HL-60 (cell line): Measurements from ENCODE around the gene EIF4A3. TPM values are rescaled to one million over a fixed set of nuclear protein-coding genes. Genes with fewer than 3 reads are reported as not detected.

ENCODE experiments used
- DNase-seq, 2 experiments: peaks; one replicate each; pipeline ENCODE4 v3.0.0-alpha.2; 2010 to 2020; ENCODE audit warnings: low read depth in 1 of 2, low spot score in 1 of 2
- H3K27ac ChIP-seq: fragments of 250-450 bp; sonication (Bioruptor Pico); replicated peaks from 2 replicates; pipeline ENCODE4 v1.5.1; 2020; ENCODE audit warnings: mild to moderate bottlenecking, moderate library complexity
- H3K27me3 ChIP-seq: fragments of 250-450 bp; sonication (Bioruptor Pico); 2 replicates; pipeline ENCODE4 v1.5.1; 2021; ENCODE audit warnings: mild to moderate bottlenecking, moderate library complexity; ENCODE audit not compliant: insufficient read depth, poor library complexity, severe bottlenecking
- H3K4me3 ChIP-seq: replicated peaks from 2 replicates; pipeline ENCODE4 v1.5.1; 2011; ENCODE audit warnings: mild to moderate bottlenecking, control low read depth, low read length; ENCODE audit not compliant: insufficient read depth
- GABPA ChIP-seq: IDR thresholded peaks from 2 replicates; pipeline ENCODE4 v1.6.1; 2012; ENCODE audit warnings: low read depth
- POLR2AphosphoS5 ChIP-seq: IDR thresholded peaks from 2 replicates; pipeline ENCODE4 v1.6.1; 2012; ENCODE audit warnings: low read depth
- SPI1 ChIP-seq: IDR thresholded peaks from 2 replicates; pipeline ENCODE4 v1.6.1; 2012; ENCODE audit warnings: low read depth, mild to moderate bottlenecking, borderline replicate concordance
- microRNA-seq: library from miRNA; unstranded; fragments of <30 nt; microRNA quantifications from one replicate; pipeline ENCODE4, GENCODE V29; 2018
- TF ChIP-seq, protein P1 (sequence below): IDR thresholded peaks from 2 replicates; pipeline ENCODE4 v1.6.1; 2012; ENCODE audit warnings: low read depth; ENCODE audit not compliant: insufficient replicate concordance
- TF ChIP-seq, protein P2 (sequence below): IDR thresholded peaks from one replicate; pipeline ENCODE4 v1.5.1; 2011; ENCODE audit warnings: low read length, control low read depth, inconsistent platforms; ENCODE audit not compliant: insufficient read depth

The EIF4A3 gene

GRCh38 chr17:80084773-80085172, 62.2 kb downstream of the EIF4A3 start:
- no peaks in the 10 kb centered on the region for H3K27me3 ChIP-seq
- no peak overlapping the region for H3K27ac ChIP-seq
- H3K4me3 ChIP-seq = no peak overlapping the region
- DNase-seq = no peak
- TF ChIP-seq, protein P1, sequence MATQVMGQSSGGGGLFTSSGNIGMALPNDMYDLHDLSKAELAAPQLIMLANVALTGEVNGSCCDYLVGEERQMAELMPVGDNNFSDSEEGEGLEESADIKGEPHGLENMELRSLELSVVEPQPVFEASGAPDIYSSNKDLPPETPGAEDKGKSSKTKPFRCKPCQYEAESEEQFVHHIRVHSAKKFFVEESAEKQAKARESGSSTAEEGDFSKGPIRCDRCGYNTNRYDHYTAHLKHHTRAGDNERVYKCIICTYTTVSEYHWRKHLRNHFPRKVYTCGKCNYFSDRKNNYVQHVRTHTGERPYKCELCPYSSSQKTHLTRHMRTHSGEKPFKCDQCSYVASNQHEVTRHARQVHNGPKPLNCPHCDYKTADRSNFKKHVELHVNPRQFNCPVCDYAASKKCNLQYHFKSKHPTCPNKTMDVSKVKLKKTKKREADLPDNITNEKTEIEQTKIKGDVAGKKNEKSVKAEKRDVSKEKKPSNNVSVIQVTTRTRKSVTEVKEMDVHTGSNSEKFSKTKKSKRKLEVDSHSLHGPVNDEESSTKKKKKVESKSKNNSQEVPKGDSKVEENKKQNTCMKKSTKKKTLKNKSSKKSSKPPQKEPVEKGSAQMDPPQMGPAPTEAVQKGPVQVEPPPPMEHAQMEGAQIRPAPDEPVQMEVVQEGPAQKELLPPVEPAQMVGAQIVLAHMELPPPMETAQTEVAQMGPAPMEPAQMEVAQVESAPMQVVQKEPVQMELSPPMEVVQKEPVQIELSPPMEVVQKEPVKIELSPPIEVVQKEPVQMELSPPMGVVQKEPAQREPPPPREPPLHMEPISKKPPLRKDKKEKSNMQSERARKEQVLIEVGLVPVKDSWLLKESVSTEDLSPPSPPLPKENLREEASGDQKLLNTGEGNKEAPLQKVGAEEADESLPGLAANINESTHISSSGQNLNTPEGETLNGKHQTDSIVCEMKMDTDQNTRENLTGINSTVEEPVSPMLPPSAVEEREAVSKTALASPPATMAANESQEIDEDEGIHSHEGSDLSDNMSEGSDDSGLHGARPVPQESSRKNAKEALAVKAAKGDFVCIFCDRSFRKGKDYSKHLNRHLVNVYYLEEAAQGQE = no peak
- TF ChIP-seq, protein P2, sequence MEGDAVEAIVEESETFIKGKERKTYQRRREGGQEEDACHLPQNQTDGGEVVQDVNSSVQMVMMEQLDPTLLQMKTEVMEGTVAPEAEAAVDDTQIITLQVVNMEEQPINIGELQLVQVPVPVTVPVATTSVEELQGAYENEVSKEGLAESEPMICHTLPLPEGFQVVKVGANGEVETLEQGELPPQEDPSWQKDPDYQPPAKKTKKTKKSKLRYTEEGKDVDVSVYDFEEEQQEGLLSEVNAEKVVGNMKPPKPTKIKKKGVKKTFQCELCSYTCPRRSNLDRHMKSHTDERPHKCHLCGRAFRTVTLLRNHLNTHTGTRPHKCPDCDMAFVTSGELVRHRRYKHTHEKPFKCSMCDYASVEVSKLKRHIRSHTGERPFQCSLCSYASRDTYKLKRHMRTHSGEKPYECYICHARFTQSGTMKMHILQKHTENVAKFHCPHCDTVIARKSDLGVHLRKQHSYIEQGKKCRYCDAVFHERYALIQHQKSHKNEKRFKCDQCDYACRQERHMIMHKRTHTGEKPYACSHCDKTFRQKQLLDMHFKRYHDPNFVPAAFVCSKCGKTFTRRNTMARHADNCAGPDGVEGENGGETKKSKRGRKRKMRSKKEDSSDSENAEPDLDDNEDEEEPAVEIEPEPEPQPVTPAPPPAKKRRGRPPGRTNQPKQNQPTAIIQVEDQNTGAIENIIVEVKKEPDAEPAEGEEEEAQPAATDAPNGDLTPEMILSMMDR = no peak
- TF ChIP-seq SPI1 (no peak), GABPA (no peak), POLR2AphosphoS5 (no peak)

Small RNA genes within 50 kb of the gene (microRNA-seq; reads per million reads assigned to microRNA genes)
- gene MIR1268B = not detected
